A549 (cell line): ENCODE results near the gene HDLBP. TPM values are rescaled to one million over a fixed set of nuclear protein-coding genes. Genes with fewer than 3 reads are reported as not detected.

Experiments used
- ATAC-seq, 2 experiments: fragments of 200-7000 bp in 1 of 2; fragments of >200 bp in 1 of 2; cut with Nextera tagmentation in 1 of 2; cut with Tn5 transposase in 1 of 2; 3 replicates each; pipeline versions ENCODE4 v1.8.0 to v1.9.1; 2018 to 2020; ENCODE audit warnings: mild to moderate bottlenecking in 1 of 2, moderate library complexity in 1 of 2
- CTCF ChIA-PET: fragments of 300-600 bp; sonication (Branson Sonifier 250); formaldehyde crosslinking; extraction: SDS; loops from one replicate; lab custom pipeline; 2021; ENCODE audit warnings: antibody characterized with exemption, inconsistent platforms; lab: Yijun Ruan, JAX
- POLR2A ChIA-PET: fragments of 350-600 bp; formaldehyde crosslinking; extraction: SDS; loops from one replicate; lab custom pipeline; 2021; ENCODE audit warnings: antibody characterized with exemption, inconsistent platforms; lab: Yijun Ruan, JAX
- DNase-seq, 2 experiments: peaks; one replicate each; pipeline versions ENCODE4 v3.0.0 to v3.0.0-alpha.2; 2011 to 2016; ENCODE audit warnings: low read depth in 1 of 2, low spot score in 1 of 2
- FAIRE-seq: peaks from 2 replicates; lab custom pipeline; 2011; peaks lifted over from hg19 to GRCh38; lab: Jason Lieb, UNC
- H3K27ac ChIP-seq, 2 experiments: fragments of >200 bp; sonication (Bioruptor Twin); formaldehyde crosslinking; 3 replicates each; pipeline ENCODE4 v1.5.1; 2016 to 2017
- H3K4me1 ChIP-seq: fragments of >200 bp; sonication (Bioruptor Twin); formaldehyde crosslinking; 3 replicates; pipeline ENCODE4 v1.6.1; 2016
- H3K4me2 ChIP-seq: fragments of >200 bp; sonication (Bioruptor Twin); formaldehyde crosslinking; 3 replicates; pipeline ENCODE4 v1.6.1; 2016
- H3K4me3 ChIP-seq: fragments of >200 bp; sonication (Bioruptor Twin); formaldehyde crosslinking; 3 replicates; pipeline ENCODE4 v1.5.1; 2016
- H3K9me3 ChIP-seq: fragments of >200 bp; sonication (Bioruptor Twin); formaldehyde crosslinking; 3 replicates; pipeline ENCODE4 v1.6.1; 2016
- BCL3 ChIP-seq: fragments of >200 bp; sonication (Bioruptor Twin); formaldehyde crosslinking; IDR thresholded peaks from 3 replicates; pipeline ENCODE4 v1.6.1; 2016
- CBX2 ChIP-seq: fragments of 200-600 bp; sonication (generic); IDR thresholded peaks from 2 replicates; pipeline ENCODE4 v1.6.1; 2016; ENCODE audit warnings: low read depth, mild to moderate bottlenecking, borderline replicate concordance
- CEBPB ChIP-seq, 2 experiments: fragments of >200 bp in 1 of 2; sonication (Bioruptor Twin) in 1 of 2; formaldehyde crosslinking in 1 of 2; IDR thresholded peaks; 2 replicates each; pipeline ENCODE4 v1.6.1; 2012 to 2016
- CHD2 ChIP-seq: fragments of 150-350 bp; IDR thresholded peaks from 2 replicates; pipeline ENCODE4 v1.6.1; 2014; ENCODE audit warnings: low read length; ENCODE audit not compliant: partially characterized antibody
- CHD4 ChIP-seq: fragments of 200-600 bp; sonication (generic); IDR thresholded peaks from 2 replicates; pipeline ENCODE4 v1.6.1; 2016; ENCODE audit warnings: antibody characterized with exemption, mild to moderate bottlenecking, borderline replicate concordance
- E2F6 ChIP-seq: IDR thresholded peaks from 2 replicates; pipeline ENCODE4 v1.6.1; 2012; ENCODE audit warnings: low read depth, borderline replicate concordance
- EHF ChIP-seq: fragments of 250-450 bp; sonication (Bioruptor Pico); IDR thresholded peaks from 2 replicates; pipeline ENCODE4 v1.5.0; 2020; ENCODE audit warnings: mild to moderate bottlenecking
- EHMT2 ChIP-seq: fragments of 200-600 bp; sonication (generic); IDR thresholded peaks from 2 replicates; pipeline ENCODE4 v1.6.1; 2016; ENCODE audit warnings: antibody characterized with exemption, low read depth, mild to moderate bottlenecking, moderate library complexity
- EP300 ChIP-seq, 2 experiments: fragments of >200 bp; sonication (Bioruptor Twin); formaldehyde crosslinking; IDR thresholded peaks; 2 replicates in 1 of 2; 3 replicates in 1 of 2; pipeline ENCODE4 v1.6.1; 2016 to 2017
- FOSL2 ChIP-seq, 2 experiments: fragments of 450-650 bp in 1 of 2; fragments of >200 bp in 1 of 2; sonication (Bioruptor Twin) in 1 of 2; formaldehyde crosslinking; IDR thresholded peaks; 2 replicates each; pipeline versions ENCODE4 v1.5.0 to v1.6.1; 2016 to 2020; ENCODE audit warnings: mild to moderate bottlenecking in 1 of 2, moderate library complexity in 1 of 2
- HES2 ChIP-seq: fragments of >200 bp; sonication (Bioruptor Twin); formaldehyde crosslinking; IDR thresholded peaks from 2 replicates; pipeline ENCODE4 v1.6.1; 2016
- KDM5A ChIP-seq: fragments of 200-600 bp; sonication (generic); IDR thresholded peaks from 2 replicates; pipeline ENCODE4 v1.6.1; 2016; ENCODE audit warnings: antibody characterized with exemption, mild to moderate bottlenecking
- MAFK ChIP-seq: fragments of 450-650 bp; IDR thresholded peaks from 2 replicates; pipeline ENCODE4 v1.6.1; 2014; ENCODE audit not compliant: partially characterized antibody
- NFE2L2 ChIP-seq: fragments of 150-350 bp; conservative IDR thresholded peaks from 2 replicates; pipeline ENCODE4 v1.6.1; 2014; ENCODE audit warnings: low read length
- PHF8 ChIP-seq: fragments of 200-600 bp; sonication (generic); IDR thresholded peaks from 2 replicates; pipeline ENCODE4 v1.6.1; 2016; ENCODE audit warnings: low read depth, mild to moderate bottlenecking, antibody characterized with exemption, moderate library complexity, borderline replicate concordance
- POLR2A ChIP-seq: IDR thresholded peaks from 2 replicates; pipeline ENCODE4 v1.6.1; 2012; ENCODE audit warnings: mild to moderate bottlenecking, low read length
- RAD21 ChIP-seq, 2 experiments: fragments of >200 bp in 1 of 2; sonication (Bioruptor Twin) in 1 of 2; formaldehyde crosslinking in 1 of 2; IDR thresholded peaks in 1 of 2; conservative IDR thresholded peaks in 1 of 2; 2 replicates in 1 of 2; 3 replicates in 1 of 2; pipeline ENCODE4 v1.6.1; 2012 to 2018; ENCODE audit warnings: inconsistent platforms in 1 of 2
- RNF2 ChIP-seq: fragments of 200-600 bp; sonication (generic); IDR thresholded peaks from 2 replicates; pipeline ENCODE4 v1.6.1; 2016; ENCODE audit warnings: low read depth, mild to moderate bottlenecking, antibody characterized with exemption, moderate library complexity, borderline replicate concordance
- SREBF2 ChIP-seq: fragments of 450-650 bp; IDR thresholded peaks from 2 replicates; pipeline ENCODE4 v1.6.1; 2014; ENCODE audit warnings: mild to moderate bottlenecking, moderate library complexity
- ZSCAN20 ChIP-seq: fragments of 250-450 bp; sonication (Bioruptor Pico); IDR thresholded peaks from 2 replicates; pipeline ENCODE4 v1.8.0; 2022; ENCODE audit warnings: mild to moderate bottlenecking, moderate library complexity
- WGBS: methylation state at CpG from one replicate; pipeline ENCODE4 v1.1.6; 2017; ENCODE audit errors: missing lambda C conversion rate; 5-methylcytosine and 5-hydroxymethylcytosine counted together
- polyA plus RNA-seq, 4 experiments: library from polyadenylated mRNA; depleted of rRNA in 3 of 4; stranded (reverse); fragments of >200 nt; fragmentation: RNase III in 1 of 4; extraction: RNeasy Plus Mini Kit Qiagen cat#74134 plus additional on column Dnase treatment in 1 of 4; gene quantifications; 2 replicates in 3 of 4; 3 replicates in 1 of 4; pipeline ENCODE4 v1.2.3, GENCODE V29; 2011 to 2017
- TF ChIP-seq, protein P1 (sequence below): fragments of >200 bp; sonication (Bioruptor Twin); formaldehyde crosslinking; IDR thresholded peaks from 3 replicates; pipeline ENCODE4 v1.5.1; 2016
- TF ChIP-seq, protein P2 (sequence below): IDR thresholded peaks from 2 replicates; pipeline ENCODE4 v1.6.1; 2012
- TF ChIP-seq, protein P3 (sequence below): fragments of 150-350 bp; IDR thresholded peaks from 2 replicates; pipeline ENCODE4 v1.6.1; 2014; ENCODE audit warnings: low read depth, mild to moderate bottlenecking, low read length
- TF ChIP-seq, protein P4 (sequence below): fragments of 250-450 bp; sonication (Bioruptor Pico); IDR thresholded peaks from 2 replicates; pipeline ENCODE4 v1.5.0; 2020; ENCODE audit warnings: low read depth, mild to moderate bottlenecking, moderate library complexity

HDLBP gene
- polyA plus RNA-seq, 2 of the 4 experiments (the other 2 are of a cell fraction), result 248 to 292 TPM

DNA sequence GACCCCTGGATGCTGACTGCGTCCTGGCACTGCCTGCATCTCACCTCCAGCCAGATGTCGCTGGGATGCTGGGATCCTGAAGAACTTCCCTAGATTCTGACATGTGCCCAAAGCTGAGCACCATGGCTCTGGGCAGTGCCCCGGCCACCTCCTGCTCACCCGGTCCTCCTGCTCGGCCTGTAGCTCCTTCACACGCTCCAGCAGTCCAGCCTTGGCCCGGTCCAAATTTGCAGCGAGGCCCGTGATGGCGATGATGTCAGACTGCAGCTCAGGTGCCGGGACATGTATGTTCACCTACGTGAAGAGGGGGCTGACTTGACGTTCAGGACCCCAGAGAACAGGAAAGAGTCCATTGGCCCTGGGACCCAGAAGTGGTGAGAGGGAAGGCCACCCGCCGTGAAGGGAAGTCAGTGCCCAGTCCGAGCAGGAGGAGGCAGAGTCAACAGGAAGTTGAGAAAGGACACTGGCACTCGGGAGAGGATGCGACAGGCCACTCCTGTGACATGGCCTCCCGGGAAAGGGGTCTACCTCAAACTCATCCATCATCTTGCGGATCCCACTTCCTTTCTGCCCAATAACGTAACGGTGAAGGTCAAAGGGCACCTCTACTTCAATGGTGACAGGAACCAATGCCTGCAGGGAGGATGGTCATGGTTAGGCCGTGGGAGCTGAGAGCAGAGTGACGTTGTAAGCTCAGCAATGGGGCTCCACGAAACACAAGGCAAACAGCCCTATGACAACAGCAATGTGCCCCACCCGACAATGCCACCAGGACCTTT lies 80.3 kb downstream of the HDLBP start:
- Histone ChIP-seq H3K4me3 (no peak overlapping the region), H3K4me1 (no peaks in the 10 kb centered on the region), H3K4me2 (no peak overlapping the region), H3K9me3 (no peaks in the 10 kb centered on the region), H3K27ac (no peak overlapping the region)
- FAIRE-seq (no peak), DNase-seq (no peak), ATAC-seq (no peak)
- POLR2A ChIA-PET, result no interaction called here
- TF ChIP-seq HES2, result no peak
- no peak for TF ChIP-seq E2F6
- TF ChIP-seq, protein P1, sequence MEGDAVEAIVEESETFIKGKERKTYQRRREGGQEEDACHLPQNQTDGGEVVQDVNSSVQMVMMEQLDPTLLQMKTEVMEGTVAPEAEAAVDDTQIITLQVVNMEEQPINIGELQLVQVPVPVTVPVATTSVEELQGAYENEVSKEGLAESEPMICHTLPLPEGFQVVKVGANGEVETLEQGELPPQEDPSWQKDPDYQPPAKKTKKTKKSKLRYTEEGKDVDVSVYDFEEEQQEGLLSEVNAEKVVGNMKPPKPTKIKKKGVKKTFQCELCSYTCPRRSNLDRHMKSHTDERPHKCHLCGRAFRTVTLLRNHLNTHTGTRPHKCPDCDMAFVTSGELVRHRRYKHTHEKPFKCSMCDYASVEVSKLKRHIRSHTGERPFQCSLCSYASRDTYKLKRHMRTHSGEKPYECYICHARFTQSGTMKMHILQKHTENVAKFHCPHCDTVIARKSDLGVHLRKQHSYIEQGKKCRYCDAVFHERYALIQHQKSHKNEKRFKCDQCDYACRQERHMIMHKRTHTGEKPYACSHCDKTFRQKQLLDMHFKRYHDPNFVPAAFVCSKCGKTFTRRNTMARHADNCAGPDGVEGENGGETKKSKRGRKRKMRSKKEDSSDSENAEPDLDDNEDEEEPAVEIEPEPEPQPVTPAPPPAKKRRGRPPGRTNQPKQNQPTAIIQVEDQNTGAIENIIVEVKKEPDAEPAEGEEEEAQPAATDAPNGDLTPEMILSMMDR, result no peak
- no peak for TF ChIP-seq EHF (CRISPR knock-in tag)
- TF ChIP-seq EHMT2, result no peak
- TF ChIP-seq CHD2, result no peak
- no peak for TF ChIP-seq CHD4
- WGBS, result 92% methylated on average over 23 of the region's 26 CpGs
- CTCF ChIA-PET, result interaction anchor here (1.5 kb wide), 1 partner anchor 10 kb away, joined by 5 read pairs; no protein-coding TSS in a partner anchor

DNA sequence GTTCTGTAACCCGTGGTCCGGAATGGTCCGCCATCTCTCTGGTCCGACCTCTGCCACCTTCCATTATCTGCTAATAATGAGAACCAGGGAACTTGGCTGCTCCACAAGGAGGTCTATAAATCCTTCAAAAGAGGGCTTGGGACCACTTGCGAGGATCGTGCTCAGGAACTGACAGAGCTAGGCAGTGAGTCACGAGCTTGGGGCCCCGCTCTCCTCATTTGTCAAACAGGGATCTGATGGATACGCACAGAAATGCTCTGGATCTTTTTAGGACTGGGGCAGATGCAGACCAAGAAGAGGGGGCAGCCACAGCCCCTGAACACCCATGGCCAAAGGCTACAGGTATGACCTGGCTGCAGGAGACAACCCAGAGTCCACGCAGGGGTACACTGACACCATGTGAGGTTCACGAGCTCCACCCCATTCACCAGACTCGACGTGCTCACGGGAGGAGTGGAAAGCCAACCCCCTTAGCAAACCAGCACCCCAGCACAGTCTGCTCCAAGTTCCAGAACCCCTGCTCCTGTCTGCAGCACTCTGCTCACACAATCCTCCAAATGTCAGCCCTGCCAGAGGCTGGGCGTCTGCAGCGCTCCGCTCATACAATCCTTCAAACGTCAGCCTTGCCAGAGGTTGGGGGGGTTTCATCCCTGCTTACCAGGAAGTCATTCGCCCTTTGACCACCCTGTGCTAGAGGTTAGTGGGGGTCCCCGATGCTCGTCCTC lies 81.2 kb downstream of the HDLBP start:
- no peak for DNase-seq
- no peaks in the 10 kb centered on the region for H3K4me1 ChIP-seq
- no peak for ATAC-seq
- ChIA-PET CTCF (interaction anchor here (1.5 kb wide), 1 partner anchor 9 kb away, joined by 5 read pairs; no protein-coding TSS in a partner anchor), POLR2A (no interaction called here)
- no peaks in the 10 kb centered on the region for H3K9me3 ChIP-seq
- no peak overlapping the region for H3K4me2 ChIP-seq
- no peak overlapping the region for H3K4me3 ChIP-seq
- TF ChIP-seq EP300 (IDR thresholded peaks at IDR 0.05), result no peak
- TF ChIP-seq, protein P2, sequence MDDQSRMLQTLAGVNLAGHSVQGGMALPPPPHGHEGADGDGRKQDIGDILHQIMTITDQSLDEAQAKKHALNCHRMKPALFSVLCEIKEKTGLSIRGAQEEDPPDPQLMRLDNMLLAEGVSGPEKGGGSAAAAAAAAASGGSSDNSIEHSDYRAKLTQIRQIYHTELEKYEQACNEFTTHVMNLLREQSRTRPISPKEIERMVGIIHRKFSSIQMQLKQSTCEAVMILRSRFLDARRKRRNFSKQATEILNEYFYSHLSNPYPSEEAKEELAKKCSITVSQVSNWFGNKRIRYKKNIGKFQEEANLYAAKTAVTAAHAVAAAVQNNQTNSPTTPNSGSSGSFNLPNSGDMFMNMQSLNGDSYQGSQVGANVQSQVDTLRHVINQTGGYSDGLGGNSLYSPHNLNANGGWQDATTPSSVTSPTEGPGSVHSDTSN, result no peak
- no peak for TF ChIP-seq RAD21 (conservative IDR thresholded peaks at IDR 0.05 in 1 of 2, IDR thresholded peaks at IDR 0.05 in 1 of 2)
- no peak for TF ChIP-seq RNF2
- TF ChIP-seq, protein P3, sequence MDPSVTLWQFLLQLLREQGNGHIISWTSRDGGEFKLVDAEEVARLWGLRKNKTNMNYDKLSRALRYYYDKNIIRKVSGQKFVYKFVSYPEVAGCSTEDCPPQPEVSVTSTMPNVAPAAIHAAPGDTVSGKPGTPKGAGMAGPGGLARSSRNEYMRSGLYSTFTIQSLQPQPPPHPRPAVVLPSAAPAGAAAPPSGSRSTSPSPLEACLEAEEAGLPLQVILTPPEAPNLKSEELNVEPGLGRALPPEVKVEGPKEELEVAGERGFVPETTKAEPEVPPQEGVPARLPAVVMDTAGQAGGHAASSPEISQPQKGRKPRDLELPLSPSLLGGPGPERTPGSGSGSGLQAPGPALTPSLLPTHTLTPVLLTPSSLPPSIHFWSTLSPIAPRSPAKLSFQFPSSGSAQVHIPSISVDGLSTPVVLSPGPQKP, result no peak
- TF ChIP-seq EHF (CRISPR knock-in tag), result no peak
- TF ChIP-seq MAFK, result no peak
- TF ChIP-seq NFE2L2, result no peak
- TF ChIP-seq ZSCAN20, result no peak
- TF ChIP-seq POLR2A, result no peak
- TF ChIP-seq BCL3, result no peak
- TF ChIP-seq, protein P4, sequence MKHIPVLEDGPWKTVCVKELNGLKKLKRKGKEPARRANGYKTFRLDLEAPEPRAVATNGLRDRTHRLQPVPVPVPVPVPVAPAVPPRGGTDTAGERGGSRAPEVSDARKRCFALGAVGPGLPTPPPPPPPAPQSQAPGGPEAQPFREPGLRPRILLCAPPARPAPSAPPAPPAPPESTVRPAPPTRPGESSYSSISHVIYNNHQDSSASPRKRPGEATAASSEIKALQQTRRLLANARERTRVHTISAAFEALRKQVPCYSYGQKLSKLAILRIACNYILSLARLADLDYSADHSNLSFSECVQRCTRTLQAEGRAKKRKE (CRISPR knock-in tag), result no peak
- no peak for TF ChIP-seq CEBPB (IDR thresholded peaks at IDR 0.05)
- no peak for TF ChIP-seq FOSL2 (IDR thresholded peaks at IDR 0.05)
- TF ChIP-seq FOSL2 (CRISPR knock-in tag; IDR thresholded peaks at IDR 0.05), result no peak
- no peak for TF ChIP-seq KDM5A
- no peak for TF ChIP-seq PHF8
- TF ChIP-seq CBX2, result no peak
- TF ChIP-seq SREBF2, result no peak
- no peak for FAIRE-seq
- 87% methylated on average over 18 of the region's 21 CpGs for WGBS
- no peak overlapping the region for H3K27ac ChIP-seq
